ENCODE measurements around the gene PSMA7. TPM values are rescaled to one million over a fixed set of nuclear protein-coding genes. Genes with fewer than 3 reads are reported as not detected.
A peak's percentile ranks its signal among the peaks of the same experiment; 100 is the strongest.

Gene PSMA7
- polyA plus RNA-seq, 1 donor (not counting 4 experiments of a cell fraction or from before 2014, with no cell fraction given) = 383 TPM

- dilution Hi-C loops (cut with MboI; ENCODE audit: extremely low pct_ligation_motif_present, low sequenced_read_pairs) = no loop called here
- Histone ChIP-seq H4K20me1 (ENCODE audit: control insufficient read depth, extremely low read depth, insufficient read depth, low read length) (peaks cover 38% of the 10 kb centered on the region), H3K9me3 (ENCODE audit: control insufficient read depth, low read depth, low read length) (no peaks in the 10 kb centered on the region), H3K9ac (ENCODE audit: control insufficient read depth, extremely low read depth, insufficient read depth, low read length) (peak overlapping the region; percentile 87), H3K4me1 (ENCODE audit: control insufficient read depth, extremely low read depth, insufficient read depth, low read length) (peaks cover 20% of the 10 kb centered on the region), H3K27ac (ENCODE audit: control insufficient read depth, insufficient read depth, low read length) (peak overlapping the region; percentile 79), H3K36me3 (ENCODE audit: control insufficient read depth in 2 of 2, extremely low read depth in 1 of 2, insufficient read depth in 2 of 2, low read length in 2 of 2) (peaks cover 34 to 47% of the 10 kb centered on the region in 2 experiments), H3K79me2 (ENCODE audit: control insufficient read depth, insufficient read depth, low read length) (peaks cover 65% of the 10 kb centered on the region), H3K4me2 (ENCODE audit: control insufficient read depth, extremely low read depth, insufficient read depth, low read depth, low read length) (peak overlapping the region; percentile 91), H2AFZ (ENCODE audit: control insufficient read depth, low read length) (no peak overlapping the region), H3K4me3 (ENCODE audit: control insufficient read depth in 2 of 3, extremely low read depth in 1 of 3, insufficient read depth in 2 of 3, low read depth in 1 of 3, low read length in 3 of 3) (peak overlapping the region; percentile 70 to 91 (median 79)), H3K9me1 (ENCODE audit: control insufficient read depth, extremely low read depth, insufficient read depth, low read length) (peaks cover 7% of the 10 kb centered on the region), H3K27me3 (ENCODE audit: control insufficient read depth, extremely low read depth, insufficient read depth, low read length) (no peaks in the 10 kb centered on the region)
- FAIRE-seq (no peak), DNase-seq (ENCODE audit: low read depth, low spot score) (no peak)
- TF ChIP-seq EZH2 (IDR thresholded peaks at IDR 0.05; ENCODE audit: low read length) = no peak
Measured at GRCh38 chr20:62141043-62141396, 2.2 kb downstream of the PSMA7 start.

- DNase-seq (ENCODE audit: low read depth, low spot score) = no peak
- no peaks in the 10 kb centered on the region for H3K9me3 ChIP-seq (ENCODE audit: control insufficient read depth, low read depth, low read length)
- no peak overlapping the region for H3K4me2 ChIP-seq (ENCODE audit: control insufficient read depth, extremely low read depth, insufficient read depth, low read depth, low read length)
- no peak for TF ChIP-seq CTCF (optimal IDR thresholded peaks at IDR 0.05 in 1 of 3, IDR thresholded peaks at IDR 0.05 in 1 of 3, conservative IDR thresholded peaks at IDR 0.05 in 1 of 3; ENCODE audit: extremely low read depth in 1 of 3, insufficient read depth in 2 of 3, low read length in 3 of 3)
- no peak for TF ChIP-seq EZH2 (IDR thresholded peaks at IDR 0.05; ENCODE audit: low read length)
- H3K9ac ChIP-seq (ENCODE audit: control insufficient read depth, extremely low read depth, insufficient read depth, low read length) = no peak overlapping the region
- dilution Hi-C loops (cut with MboI; ENCODE audit: extremely low pct_ligation_motif_present, low sequenced_read_pairs) = no loop called here
- no peak for FAIRE-seq
- H3K36me3 ChIP-seq (ENCODE audit: control insufficient read depth in 2 of 2, extremely low read depth in 1 of 2, insufficient read depth in 2 of 2, low read length in 2 of 2) = peaks cover 35 to 57% of the 10 kb centered on the region in 2 experiments
- H4K20me1 ChIP-seq (ENCODE audit: control insufficient read depth, extremely low read depth, insufficient read depth, low read length) = peaks cover 28% of the 10 kb centered on the region
- H2AFZ ChIP-seq (ENCODE audit: control insufficient read depth, low read length) = no peak overlapping the region
- H3K27ac ChIP-seq (ENCODE audit: control insufficient read depth, insufficient read depth, low read length) = no peak overlapping the region
- H3K4me1 ChIP-seq (ENCODE audit: control insufficient read depth, extremely low read depth, insufficient read depth, low read length) = peaks cover 14% of the 10 kb centered on the region
- H3K79me2 ChIP-seq (ENCODE audit: control insufficient read depth, insufficient read depth, low read length) = peaks cover 51% of the 10 kb centered on the region
- no peak overlapping the region for H3K4me3 ChIP-seq (ENCODE audit: control insufficient read depth in 2 of 3, extremely low read depth in 1 of 3, insufficient read depth in 2 of 3, low read depth in 1 of 3, low read length in 3 of 3)
- H3K27me3 ChIP-seq (ENCODE audit: control insufficient read depth, extremely low read depth, insufficient read depth, low read length) = no peaks in the 10 kb centered on the region
- peaks cover 7% of the 10 kb centered on the region for H3K9me1 ChIP-seq (ENCODE audit: control insufficient read depth, extremely low read depth, insufficient read depth, low read length)
Measured at GRCh38 chr20:62139636-62140035, 3.6 kb downstream of the PSMA7 start.

- DNase-seq (ENCODE audit: low read depth, low spot score) (no peak), FAIRE-seq (no peak)
- H3K9ac ChIP-seq (ENCODE audit: control insufficient read depth, extremely low read depth, insufficient read depth, low read length) = no peak overlapping the region
- H3K9me1 ChIP-seq (ENCODE audit: control insufficient read depth, extremely low read depth, insufficient read depth, low read length) = peaks cover 7% of the 10 kb centered on the region
- H2AFZ ChIP-seq (ENCODE audit: control insufficient read depth, low read length) = no peak overlapping the region
- dilution Hi-C loops (cut with MboI; ENCODE audit: extremely low pct_ligation_motif_present, low sequenced_read_pairs) = no loop called here
- H3K4me1 ChIP-seq (ENCODE audit: control insufficient read depth, extremely low read depth, insufficient read depth, low read length) = peaks cover 12% of the 10 kb centered on the region
- no peaks in the 10 kb centered on the region for H3K9me3 ChIP-seq (ENCODE audit: control insufficient read depth, low read depth, low read length)
- peaks cover 47% of the 10 kb centered on the region for H3K79me2 ChIP-seq (ENCODE audit: control insufficient read depth, insufficient read depth, low read length)
- no peak overlapping the region for H3K4me2 ChIP-seq (ENCODE audit: control insufficient read depth, extremely low read depth, insufficient read depth, low read depth, low read length)
- TF ChIP-seq CTCF (optimal IDR thresholded peaks at IDR 0.05 in 1 of 3, IDR thresholded peaks at IDR 0.05 in 1 of 3, conservative IDR thresholded peaks at IDR 0.05 in 1 of 3; ENCODE audit: extremely low read depth in 1 of 3, insufficient read depth in 2 of 3, low read length in 3 of 3) (no peak), EZH2 (IDR thresholded peaks at IDR 0.05; ENCODE audit: low read length) (no peak)
- H3K4me3 ChIP-seq (ENCODE audit: control insufficient read depth in 2 of 3, extremely low read depth in 1 of 3, insufficient read depth in 2 of 3, low read depth in 1 of 3, low read length in 3 of 3) = no peak overlapping the region
- H3K36me3 ChIP-seq (ENCODE audit: control insufficient read depth in 2 of 2, extremely low read depth in 1 of 2, insufficient read depth in 2 of 2, low read length in 2 of 2) = peaks cover 37 to 57% of the 10 kb centered on the region in 2 experiments
- H4K20me1 ChIP-seq (ENCODE audit: control insufficient read depth, extremely low read depth, insufficient read depth, low read length) = peaks cover 28% of the 10 kb centered on the region
- H3K27me3 ChIP-seq (ENCODE audit: control insufficient read depth, extremely low read depth, insufficient read depth, low read length) = no peaks in the 10 kb centered on the region
- H3K27ac ChIP-seq (ENCODE audit: control insufficient read depth, insufficient read depth, low read length) = no peak overlapping the region
Measured at GRCh38 chr20:62138912-62139311, 4.3 kb downstream of the PSMA7 start.

Measured in keratinocyte (primary cell).